Measurements from ENCODE around the gene FAM107B. TPM values are rescaled to one million over a fixed set of nuclear protein-coding genes. Genes with fewer than 3 reads are reported as not detected.
"Not testable (repeated sequence)": the region's sequence is repeated elsewhere in the genome, so short reads cannot be mapped to it uniquely, and the experiment has no call there.

The FAM107B gene
- total RNA-seq, 1 donor from 2014 or later = 13.6 TPM

DNA sequence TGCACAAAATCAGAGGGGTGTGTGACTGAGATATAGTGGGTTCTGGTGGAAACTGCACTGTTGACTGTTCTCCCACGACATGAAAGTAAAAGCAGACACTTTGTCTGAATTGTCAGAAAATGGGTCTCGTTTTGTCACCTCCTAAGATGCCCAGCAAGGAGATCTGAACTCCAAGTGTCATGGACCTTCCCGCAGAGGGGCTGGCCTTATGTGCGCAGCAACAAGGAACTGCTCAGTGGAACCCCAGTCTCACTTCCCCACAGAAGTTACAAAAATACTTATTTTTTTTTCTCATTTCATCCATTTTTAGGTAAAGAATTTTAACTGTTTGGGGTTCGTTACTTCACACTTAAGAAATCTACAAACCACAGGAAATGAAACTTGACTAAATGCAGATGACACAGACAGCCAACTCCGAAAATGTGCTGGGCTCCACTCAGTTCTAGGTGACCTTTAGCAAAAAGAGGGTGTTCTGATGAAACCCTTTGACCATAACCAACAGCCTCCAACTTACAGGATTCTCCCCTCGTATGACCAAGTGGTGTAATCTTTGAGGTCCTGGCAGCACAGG, 115.0 kb downstream of the FAM107B start:
- Histone ChIP-seq H3K36me3 (ENCODE audit: control insufficient read depth in 3 of 3, insufficient read depth in 3 of 3, low read length in 3 of 3) (no peaks in the 10 kb centered on the region), H3K4me3 (ENCODE audit: low read length in 3 of 3) (no peak overlapping the region), H3K27me3 (ENCODE audit: control insufficient read depth in 3 of 3, insufficient read depth in 3 of 3, low read length in 3 of 3) (peaks cover 0 to 2% (median 0%) of the 10 kb centered on the region in 3 donors), H3K9me3 (ENCODE audit: control insufficient read depth in 3 of 3, low read length in 3 of 3) (no peaks in the 10 kb centered on the region), H3K9ac (ENCODE audit: low read depth in 1 of 3, low read length in 3 of 3) (no peak overlapping the region), H3K27ac (ENCODE audit: low read depth, low read length) (no peak overlapping the region), H3K4me1 (ENCODE audit: control insufficient read depth in 3 of 3, insufficient read depth in 3 of 3, low read length in 3 of 3) (no peaks in the 10 kb centered on the region)

- not testable (repeated sequence) for H3K9me3 ChIP-seq (ENCODE audit: control insufficient read depth in 3 of 3, low read length in 3 of 3); H3K4me1 ChIP-seq (ENCODE audit: control insufficient read depth in 3 of 3, insufficient read depth in 3 of 3, low read length in 3 of 3); H3K4me3 ChIP-seq (ENCODE audit: low read length in 3 of 3); H3K27ac ChIP-seq (ENCODE audit: low read depth, low read length); H3K27me3 ChIP-seq (ENCODE audit: control insufficient read depth in 3 of 3, insufficient read depth in 3 of 3, low read length in 3 of 3); H3K9ac ChIP-seq (ENCODE audit: low read depth in 1 of 3, low read length in 3 of 3); H3K36me3 ChIP-seq (ENCODE audit: control insufficient read depth in 3 of 3, insufficient read depth in 3 of 3, low read length in 3 of 3)
Measured at GRCh38 chr10:14659137-14659536, 115.6 kb downstream of the FAM107B start.

GRCh38 chr10:14658331-14659127, 116.2 kb downstream of the FAM107B start:
- peaks cover 0 to 2% (median 0%) of the 10 kb centered on the region in 3 donors for H3K27me3 ChIP-seq (ENCODE audit: control insufficient read depth in 3 of 3, insufficient read depth in 3 of 3, low read length in 3 of 3)
- H3K4me1 ChIP-seq (ENCODE audit: control insufficient read depth in 3 of 3, insufficient read depth in 3 of 3, low read length in 3 of 3) = peaks cover 0 to 4% (median 0%) of the 10 kb centered on the region in 3 donors
- no peak overlapping the region for H3K27ac ChIP-seq (ENCODE audit: low read depth, low read length)

DNA sequence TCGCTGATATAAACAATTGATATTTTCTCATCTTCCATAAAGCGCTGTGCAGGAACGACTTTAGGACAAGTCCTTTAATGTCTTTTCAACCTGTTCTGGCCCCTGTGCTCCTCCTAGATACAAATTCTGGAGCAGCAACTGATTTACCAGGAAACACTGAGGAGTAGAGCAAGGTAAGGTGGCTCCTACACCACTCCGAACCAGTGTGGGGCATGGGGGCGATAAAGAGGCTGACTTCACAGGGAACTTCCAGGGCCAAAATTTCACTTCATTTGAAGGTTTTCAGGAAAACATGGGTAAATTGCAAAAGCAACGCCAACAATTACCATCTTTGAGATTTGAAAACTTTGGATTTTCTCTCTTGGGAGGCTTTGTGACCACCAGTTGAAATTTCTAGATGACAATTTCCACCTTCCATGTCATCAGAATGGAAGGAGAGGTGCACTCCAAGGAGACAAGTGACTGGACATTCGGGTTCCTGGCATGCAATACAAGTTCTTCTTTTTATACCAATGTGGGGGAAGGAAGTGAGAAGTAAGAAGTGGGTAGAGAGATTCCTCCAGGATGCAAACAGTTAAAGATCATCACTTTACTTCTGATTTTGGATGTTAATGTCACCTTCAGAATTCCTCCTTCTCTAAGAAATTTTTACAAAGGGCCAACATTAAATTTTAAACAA, 118.5 kb downstream of the FAM107B start:
- Histone ChIP-seq H3K27me3 (ENCODE audit: control insufficient read depth in 3 of 3, insufficient read depth in 3 of 3, low read length in 3 of 3) (peaks cover 0 to 2% (median 0%) of the 10 kb centered on the region in 3 donors), H3K4me3 (ENCODE audit: low read length in 3 of 3) (no peak overlapping the region), H3K27ac (ENCODE audit: low read depth, low read length) (no peak overlapping the region), H3K36me3 (ENCODE audit: control insufficient read depth in 3 of 3, insufficient read depth in 3 of 3, low read length in 3 of 3) (no peaks in the 10 kb centered on the region), H3K4me1 (ENCODE audit: control insufficient read depth in 3 of 3, insufficient read depth in 3 of 3, low read length in 3 of 3) (peaks cover 0 to 6% (median 0%) of the 10 kb centered on the region in 3 donors), H3K9ac (ENCODE audit: low read depth in 1 of 3, low read length in 3 of 3) (no peak overlapping the region), H3K9me3 (ENCODE audit: control insufficient read depth in 3 of 3, low read length in 3 of 3) (no peaks in the 10 kb centered on the region)

More at GRCh38 chr10:14658331-14659127, 116.2 kb downstream of the FAM107B start:
- H3K9me3 ChIP-seq (ENCODE audit: control insufficient read depth in 3 of 3, low read length in 3 of 3) = no peaks in the 10 kb centered on the region
- H3K4me3 ChIP-seq (ENCODE audit: low read length in 3 of 3) = no peak overlapping the region
- no peak overlapping the region for H3K9ac ChIP-seq (ENCODE audit: low read depth in 1 of 3, low read length in 3 of 3)
- H3K36me3 ChIP-seq (ENCODE audit: control insufficient read depth in 3 of 3, insufficient read depth in 3 of 3, low read length in 3 of 3) = no peaks in the 10 kb centered on the region

DNA sequence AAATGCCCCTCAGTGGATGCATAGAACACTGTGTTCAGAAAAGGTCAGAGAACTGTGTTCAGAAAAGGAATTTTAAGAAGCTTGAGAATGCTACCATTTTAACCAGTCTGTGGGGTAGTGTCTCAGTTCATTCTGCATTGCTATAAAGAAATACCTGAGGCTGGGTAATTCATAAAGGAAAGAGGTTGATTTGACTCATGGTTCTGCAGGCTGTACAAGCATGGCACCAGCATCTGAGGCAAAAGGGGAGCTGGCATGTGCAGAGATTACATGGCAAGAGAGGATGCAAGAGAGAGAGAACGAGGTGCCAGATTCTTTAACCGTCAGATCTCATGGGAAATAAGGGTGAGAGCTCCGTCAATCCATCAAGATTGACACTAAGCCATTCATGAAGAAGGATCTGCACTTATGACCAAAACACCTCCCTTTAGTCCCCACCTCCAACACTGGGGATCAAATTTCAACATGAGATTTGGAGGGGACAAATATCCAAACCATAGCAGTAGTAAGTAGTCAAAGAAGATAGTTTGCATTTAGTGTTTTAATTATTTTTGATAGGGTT, 119.8 kb downstream of the FAM107B start:
- H3K27me3 ChIP-seq (ENCODE audit: control insufficient read depth in 3 of 3, insufficient read depth in 3 of 3, low read length in 3 of 3) = peaks cover 0 to 2% (median 0%) of the 10 kb centered on the region in 3 donors
- H3K9ac ChIP-seq (ENCODE audit: low read depth in 1 of 3, low read length in 3 of 3) = no peak overlapping the region
- H3K4me1 ChIP-seq (ENCODE audit: control insufficient read depth in 3 of 3, insufficient read depth in 3 of 3, low read length in 3 of 3) = peaks cover 0 to 6% (median 0%) of the 10 kb centered on the region in 3 donors
- no peaks in the 10 kb centered on the region for H3K36me3 ChIP-seq (ENCODE audit: control insufficient read depth in 3 of 3, insufficient read depth in 3 of 3, low read length in 3 of 3)
- H3K27ac ChIP-seq (ENCODE audit: low read depth, low read length) = no peak overlapping the region
- H3K9me3 ChIP-seq (ENCODE audit: control insufficient read depth in 3 of 3, low read length in 3 of 3) = no peaks in the 10 kb centered on the region
- H3K4me3 ChIP-seq (ENCODE audit: low read length in 3 of 3) = no peak overlapping the region

GRCh38 chr10:14653271-14654161, 121.2 kb downstream of the FAM107B start:
- peaks cover 0 to 6% (median 0%) of the 10 kb centered on the region in 3 donors for H3K4me1 ChIP-seq (ENCODE audit: control insufficient read depth in 3 of 3, insufficient read depth in 3 of 3, low read length in 3 of 3)
- no peak overlapping the region for H3K27ac ChIP-seq (ENCODE audit: low read depth, low read length)
- H3K9ac ChIP-seq (ENCODE audit: low read depth in 1 of 3, low read length in 3 of 3) = no peak overlapping the region
- no peak overlapping the region for H3K4me3 ChIP-seq (ENCODE audit: low read length in 3 of 3)
- peaks cover 0 to 2% (median 0%) of the 10 kb centered on the region in 3 donors for H3K27me3 ChIP-seq (ENCODE audit: control insufficient read depth in 3 of 3, insufficient read depth in 3 of 3, low read length in 3 of 3)
- H3K9me3 ChIP-seq (ENCODE audit: control insufficient read depth in 3 of 3, low read length in 3 of 3) = no peaks in the 10 kb centered on the region
- H3K36me3 ChIP-seq (ENCODE audit: control insufficient read depth in 3 of 3, insufficient read depth in 3 of 3, low read length in 3 of 3) = no peaks in the 10 kb centered on the region

DNA sequence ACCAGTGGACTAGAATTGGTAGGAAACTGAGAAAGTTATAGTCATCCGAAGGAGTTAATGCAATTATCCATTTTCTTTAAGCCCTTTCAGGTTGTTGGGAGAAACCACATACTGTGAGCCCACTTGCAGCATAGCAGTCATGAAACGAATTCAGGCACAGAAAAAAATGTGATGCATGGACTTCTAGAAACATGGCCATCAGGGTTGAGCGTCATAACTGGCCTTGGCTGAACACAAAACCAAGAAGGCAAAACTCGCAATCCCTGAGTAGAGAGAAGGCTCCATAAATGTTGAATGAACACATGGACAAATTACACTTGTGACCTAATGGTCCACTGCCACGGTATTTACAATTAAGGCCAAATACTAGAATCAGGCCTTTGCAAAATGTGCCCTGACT, 121.9 kb downstream of the FAM107B start:
- Histone ChIP-seq H3K36me3 (ENCODE audit: control insufficient read depth in 3 of 3, insufficient read depth in 3 of 3, low read length in 3 of 3) (no peaks in the 10 kb centered on the region), H3K27me3 (ENCODE audit: control insufficient read depth in 3 of 3, insufficient read depth in 3 of 3, low read length in 3 of 3) (peaks cover 0 to 2% (median 0%) of the 10 kb centered on the region in 3 donors), H3K27ac (ENCODE audit: low read depth, low read length) (no peak overlapping the region), H3K9ac (ENCODE audit: low read depth in 1 of 3, low read length in 3 of 3) (no peak overlapping the region), H3K4me1 (ENCODE audit: control insufficient read depth in 3 of 3, insufficient read depth in 3 of 3, low read length in 3 of 3) (peaks cover 0 to 10% (median 0%) of the 10 kb centered on the region in 3 donors), H3K9me3 (ENCODE audit: control insufficient read depth in 3 of 3, low read length in 3 of 3) (no peaks in the 10 kb centered on the region), H3K4me3 (ENCODE audit: low read length in 3 of 3) (no peak overlapping the region)

- Histone ChIP-seq H3K27me3 (ENCODE audit: control insufficient read depth in 3 of 3, insufficient read depth in 3 of 3, low read length in 3 of 3) (peaks cover 0 to 2% (median 0%) of the 10 kb centered on the region in 3 donors), H3K4me3 (ENCODE audit: low read length in 3 of 3) (no peak overlapping the region), H3K36me3 (ENCODE audit: control insufficient read depth in 3 of 3, insufficient read depth in 3 of 3, low read length in 3 of 3) (no peaks in the 10 kb centered on the region), H3K4me1 (ENCODE audit: control insufficient read depth in 3 of 3, insufficient read depth in 3 of 3, low read length in 3 of 3) (peaks cover 0 to 10% (median 0%) of the 10 kb centered on the region in 3 donors), H3K9ac (ENCODE audit: low read depth in 1 of 3, low read length in 3 of 3) (no peak overlapping the region), H3K9me3 (ENCODE audit: control insufficient read depth in 3 of 3, low read length in 3 of 3) (no peaks in the 10 kb centered on the region), H3K27ac (ENCODE audit: low read depth, low read length) (no peak overlapping the region)
Measured at GRCh38 chr10:14652067-14652466, 122.6 kb downstream of the FAM107B start.

DNA sequence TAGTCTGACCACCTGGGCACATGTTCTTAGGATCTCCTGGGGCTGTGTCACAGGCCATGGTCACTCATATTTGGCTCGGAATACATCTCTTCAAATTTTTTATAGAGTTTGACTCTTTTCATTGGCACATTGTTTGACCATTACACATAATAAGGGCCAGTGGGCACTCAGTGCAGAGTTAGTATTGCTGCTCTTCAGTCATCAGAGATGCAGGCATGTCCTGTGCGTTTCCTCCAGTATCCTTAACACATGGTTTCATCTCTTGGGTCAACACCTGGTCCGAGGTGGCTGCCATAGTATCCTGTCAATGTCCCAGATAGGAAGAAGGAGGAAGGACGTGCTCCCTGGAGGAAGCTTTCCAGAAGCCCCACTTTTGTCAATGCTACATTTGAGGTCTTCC, 125.0 kb downstream of the FAM107B start:
- no peak overlapping the region for H3K4me3 ChIP-seq (ENCODE audit: low read length in 3 of 3)
- H3K36me3 ChIP-seq (ENCODE audit: control insufficient read depth in 3 of 3, insufficient read depth in 3 of 3, low read length in 3 of 3) = no peaks in the 10 kb centered on the region
- H3K9ac ChIP-seq (ENCODE audit: low read depth in 1 of 3, low read length in 3 of 3) = no peak overlapping the region
- H3K9me3 ChIP-seq (ENCODE audit: control insufficient read depth in 3 of 3, low read length in 3 of 3) = no peaks in the 10 kb centered on the region
- H3K27ac ChIP-seq (ENCODE audit: low read depth, low read length) = no peak overlapping the region
- H3K4me1 ChIP-seq (ENCODE audit: control insufficient read depth in 3 of 3, insufficient read depth in 3 of 3, low read length in 3 of 3) = peaks cover 0 to 10% (median 0%) of the 10 kb centered on the region in 3 donors
- no peaks in the 10 kb centered on the region for H3K27me3 ChIP-seq (ENCODE audit: control insufficient read depth in 3 of 3, insufficient read depth in 3 of 3, low read length in 3 of 3)

Data from skeletal muscle tissue (tissue), 4 donors.